HG03432 (cell line): ENCODE data around the gene SERP1.
"Not testable (repeated sequence)": the region's sequence is repeated elsewhere in the genome, so short reads cannot be mapped to it uniquely, and the experiment has no call there.

Experiments used
- ATAC-seq: cut with Tn5 transposase; IDR thresholded peaks from one replicate; pipeline ENCODE4 v1.9.1; 2021; ENCODE audit warnings: mild to moderate bottlenecking, moderate library complexity; ENCODE audit not compliant: unreplicated experiment

SERP1 gene

GRCh38 chr3:150540297-150540696 is 6.0 kb downstream of the SERP1 start:
- no peak for ATAC-seq

GRCh38 chr3:150538324-150539208 is 7.7 kb downstream of the SERP1 start:
- no peak for ATAC-seq

- ATAC-seq = no peak
Observed at GRCh38 chr3:150535204-150535603, 11.1 kb downstream of the SERP1 start.

- ATAC-seq = no peak
Observed at GRCh38 chr3:150531775-150532174, 14.5 kb downstream of the SERP1 start.

GRCh38 chr3:150528354-150528797 is 17.9 kb downstream of the SERP1 start:
- ATAC-seq = no peak

- no peak for ATAC-seq
Observed at GRCh38 chr3:150527464-150528255, 18.6 kb downstream of the SERP1 start.

GRCh38 chr3:150523538-150523937 is 22.8 kb downstream of the SERP1 start:
- no peak for ATAC-seq

- no peak for ATAC-seq
Observed at GRCh38 chr3:150521463-150521862, 24.8 kb downstream of the SERP1 start.

- ATAC-seq = no peak
Observed at GRCh38 chr3:150520408-150520807, 25.9 kb downstream of the SERP1 start.

GRCh38 chr3:150519026-150519425 is 27.3 kb downstream of the SERP1 start:
- ATAC-seq = no peak

- ATAC-seq = no peak
Observed at GRCh38 chr3:150515210-150515609, 31.1 kb downstream of the SERP1 start.

- ATAC-seq = no peak
Observed at GRCh38 chr3:150511122-150511821, 35.0 kb downstream of the SERP1 start.

GRCh38 chr3:150509780-150510179 is 36.5 kb downstream of the SERP1 start:
- ATAC-seq = no peak

- no peak for ATAC-seq
Observed at GRCh38 chr3:150508401-150508800, 37.9 kb downstream of the SERP1 start.

GRCh38 chr3:150504483-150504882 is 41.8 kb downstream of the SERP1 start:
- ATAC-seq = no peak

GRCh38 chr3:150503402-150504099 is 42.7 kb downstream of the SERP1 start:
- ATAC-seq = no peak

GRCh38 chr3:150500960-150501359 is 45.3 kb downstream of the SERP1 start:
- not testable (repeated sequence) for ATAC-seq

GRCh38 chr3:150497956-150498355 is 48.3 kb downstream of the SERP1 start:
- ATAC-seq = no peak

GRCh38 chr3:150495563-150496168 is 50.6 kb downstream of the SERP1 start:
- ATAC-seq = no peak

GRCh38 chr3:150495149-150495548 is 51.1 kb downstream of the SERP1 start:
- ATAC-seq = no peak
